CD4-positive, CD25-positive, alpha-beta regulatory T cell (primary cell): ENCODE results near the gene FOXR2. TPM values are rescaled to one million over a fixed set of nuclear protein-coding genes. Genes with fewer than 3 reads are reported as not detected.

Source experiments
- polyA plus RNA-seq, 4 donors: library from polyadenylated mRNA; unstranded; fragments of 300-500 nt; fragmentation: Illumina TruSeq; gene quantifications; one replicate each; pipeline ENCODE4 v1.2.3, GENCODE V29; 2021
- total RNA-seq: library from RNA; stranded (reverse); gene quantifications from one replicate; pipeline ENCODE4 v1.2.3, GENCODE V29; 2022

FOXR2 gene
- total and polyA plus RNA-seq, 5 donors from 2014 or later = not detected

Other genes with a start within 250 kb of the FOXR2 start
- gene MAGEH1, start 171.3 kb upstream of the FOXR2 start, total RNA-seq = 26.6 TPM
- 10 to 100 TPM; 78.3 to 86.6 (median 85.8) TPM for gene MAGEH1, start 171.3 kb upstream of the FOXR2 start, polyA plus RNA-seq
- gene USP51, start 133.6 kb upstream of the FOXR2 start, total RNA-seq = 2.0 TPM
- gene USP51, start 133.6 kb upstream of the FOXR2 start, polyA plus RNA-seq = under 1 TPM; 0.15 to 0.42 (median 0.35) TPM
- gene RRAGB, start 94.3 kb downstream of the FOXR2 start, total RNA-seq = 11.2 TPM
- 10 to 100 TPM; 12.0 to 14.1 (median 13.5) TPM for gene RRAGB, start 94.3 kb downstream of the FOXR2 start, polyA plus RNA-seq